Stromal cell of bone marrow (primary cell): ENCODE data around the gene RNF223.

Experiments used
- DNase-seq: peaks from one replicate; pipeline ENCODE4 v3.0.0-alpha.2; 2012; ENCODE audit warnings: low read depth

The RNF223 gene

GRCh38 chr1:1026599-1027413, 47.3 kb downstream of the RNF223 start:
- DNase-seq = no peak

GRCh38 chr1:1025730-1026129, 48.4 kb downstream of the RNF223 start:
- no peak for DNase-seq

GRCh38 chr1:1024771-1025699, 49.1 kb downstream of the RNF223 start:
- DNase-seq = no peak

- DNase-seq = no peak
Measured at GRCh38 chr1:1024149-1024770, 49.8 kb downstream of the RNF223 start.

GRCh38 chr1:1023700-1024099, 50.4 kb downstream of the RNF223 start:
- no peak for DNase-seq

GRCh38 chr1:1022302-1023009, 51.6 kb downstream of the RNF223 start:
- DNase-seq = no peak

GRCh38 chr1:1021920-1022259, 52.2 kb downstream of the RNF223 start:
- DNase-seq = no peak

GRCh38 chr1:1021010-1021919, 52.8 kb downstream of the RNF223 start:
- no peak for DNase-seq
